NCI-H526 (cell line): ENCODE data around the gene GGTA1.
A peak's percentile ranks its signal among the peaks of the same experiment; 100 is the strongest.
"Not testable (repeated sequence)": the region's sequence is repeated elsewhere in the genome, so short reads cannot be mapped to it uniquely, and the experiment has no call there.

Experiments
- DNase-seq, 2 experiments: peaks; one replicate each; lab custom pipeline; 2025; lab: John Stamatoyannopoulos, UW

GGTA1 gene

GRCh38 chr9:121458449-121458848, 41.2 kb downstream of the GGTA1 start:
- DNase-seq = not testable (repeated sequence)

- DNase-seq = no peak
These were observed 44.0 kb downstream of the GGTA1 start for GRCh38 chr9:121455527-121456239.

- DNase-seq = no peak
These were observed 44.7 kb downstream of the GGTA1 start for GRCh38 chr9:121454972-121455371.

- DNase-seq = no peak
These were observed 46.3 kb downstream of the GGTA1 start for GRCh38 chr9:121453232-121453892.

- no peak for DNase-seq
These were observed 47.6 kb downstream of the GGTA1 start for GRCh38 chr9:121452085-121452484.

GRCh38 chr9:121451586-121451985, 48.1 kb downstream of the GGTA1 start:
- no peak for DNase-seq

GRCh38 chr9:121450241-121450640, 49.4 kb downstream of the GGTA1 start:
- DNase-seq = no peak

GRCh38 chr9:121449786-121450185, 49.9 kb downstream of the GGTA1 start:
- no peak for DNase-seq

GRCh38 chr9:121447321-121447834, 52.3 kb downstream of the GGTA1 start:
- no peak for DNase-seq

GRCh38 chr9:121445986-121446385, 53.7 kb downstream of the GGTA1 start:
- DNase-seq = peak in 1 of 2 experiments; percentile 16

- DNase-seq = no peak
These were observed 55.7 kb downstream of the GGTA1 start for GRCh38 chr9:121443981-121444380.

GRCh38 chr9:121441165-121441564, 58.5 kb downstream of the GGTA1 start:
- no peak for DNase-seq

- peak in 1 of 2 experiments; percentile 24 for DNase-seq
These were observed 59.7 kb downstream of the GGTA1 start for GRCh38 chr9:121439711-121440664.

GRCh38 chr9:121439016-121439415, 60.6 kb downstream of the GGTA1 start:
- no peak for DNase-seq

GRCh38 chr9:121437891-121438290, 61.8 kb downstream of the GGTA1 start:
- no peak for DNase-seq

- DNase-seq = not testable (repeated sequence)
These were observed 62.6 kb downstream of the GGTA1 start for GRCh38 chr9:121437046-121437445.

- DNase-seq = no peak
These were observed 64.7 kb downstream of the GGTA1 start for GRCh38 chr9:121434969-121435368.

GRCh38 chr9:121427899-121428298, 71.7 kb downstream of the GGTA1 start:
- DNase-seq = no peak

- DNase-seq = no peak
These were observed 75.6 kb downstream of the GGTA1 start for GRCh38 chr9:121424024-121424432.

- DNase-seq = no peak
These were observed 87.7 kb downstream of the GGTA1 start for GRCh38 chr9:121411993-121412392.

- no peak for DNase-seq
These were observed 93.7 kb downstream of the GGTA1 start for GRCh38 chr9:121405899-121406298.
